H9 (cell line): ENCODE measurements around the gene SH2D3C. TPM values are rescaled to one million over a fixed set of nuclear protein-coding genes. Genes with fewer than 3 reads are reported as not detected.

Experiments used
- DNase-seq: peaks from one replicate; pipeline ENCODE4 v3.0.0-alpha.2; 2017
- H2AFZ ChIP-seq: one replicate; pipeline ENCODE4 v1.6.1; 2013; ENCODE audit warnings: mild to moderate bottlenecking, low read length, control low read depth, moderate library complexity
- H2AK5ac ChIP-seq: 2 replicates; pipeline ENCODE4 v1.6.1; 2013; ENCODE audit warnings: low read length, control low read depth, mixed read lengths; ENCODE audit not compliant: insufficient read length
- H2BK120ac ChIP-seq: one replicate; pipeline ENCODE4 v1.6.1; 2013; ENCODE audit warnings: low read depth, mild to moderate bottlenecking, low read length, control low read depth, inconsistent platforms; ENCODE audit not compliant: poor library complexity, severe bottlenecking
- H2BK12ac ChIP-seq: 2 replicates; pipeline ENCODE4 v1.6.1; 2013; ENCODE audit warnings: low read length, control low read depth, mixed read lengths, low read depth; ENCODE audit not compliant: insufficient read length
- H2BK15ac ChIP-seq: 2 replicates; pipeline ENCODE4 v1.6.1; 2013; ENCODE audit warnings: low read depth, low read length, control low read depth
- H2BK20ac ChIP-seq: one replicate; pipeline ENCODE4 v1.6.1; 2013; ENCODE audit warnings: low read depth, mild to moderate bottlenecking, low read length, control low read depth, inconsistent platforms; ENCODE audit not compliant: poor library complexity, severe bottlenecking
- H2BK5ac ChIP-seq: 2 replicates; pipeline ENCODE4 v1.6.1; 2013; ENCODE audit warnings: low read length, control low read depth, mixed read lengths; ENCODE audit not compliant: insufficient read length
- H3K14ac ChIP-seq: 2 replicates; pipeline ENCODE4 v1.6.1; 2013; ENCODE audit warnings: low read length, control low read depth; ENCODE audit not compliant: insufficient read depth
- H3K18ac ChIP-seq: 2 replicates; pipeline ENCODE4 v1.6.1; 2013; ENCODE audit warnings: low read depth, mild to moderate bottlenecking, mixed read lengths, low read length, control low read depth; ENCODE audit not compliant: insufficient read length
- H3K23ac ChIP-seq: 2 replicates; pipeline ENCODE4 v1.6.1; 2013; ENCODE audit warnings: low read length, control low read depth, mixed read lengths, low read depth; ENCODE audit not compliant: insufficient read length
- H3K23me2 ChIP-seq: 2 replicates; pipeline ENCODE4 v1.6.1; 2013; ENCODE audit warnings: low read depth, mild to moderate bottlenecking, mixed read lengths, low read length, control low read depth; ENCODE audit not compliant: insufficient read length, poor library complexity, severe bottlenecking
- H3K27ac ChIP-seq: 2 replicates; pipeline ENCODE4 v1.5.1; 2013; ENCODE audit warnings: low read length, control low read depth, mixed read lengths, low read depth; ENCODE audit not compliant: insufficient read length
- H3K27me3 ChIP-seq: 2 replicates; pipeline ENCODE4 v1.6.1; 2013; ENCODE audit warnings: low read length, control low read depth, inconsistent platforms; ENCODE audit not compliant: insufficient read depth
- H3K4ac ChIP-seq: 2 replicates; pipeline ENCODE4 v1.6.1; 2013; ENCODE audit warnings: low read depth, mild to moderate bottlenecking, control low read depth, inconsistent platforms, low read length, moderate library complexity
- H3K4me1 ChIP-seq: 2 replicates; pipeline ENCODE4 v1.6.1; 2013; ENCODE audit warnings: low read length, control low read depth, inconsistent platforms; ENCODE audit not compliant: insufficient read depth
- H3K4me2 ChIP-seq: 2 replicates; pipeline ENCODE4 v1.6.1; 2013; ENCODE audit warnings: low read length, control low read depth, mixed read lengths; ENCODE audit not compliant: insufficient read length, insufficient read depth
- H3K56ac ChIP-seq: 2 replicates; pipeline ENCODE4 v1.6.1; 2013; ENCODE audit warnings: low read depth, mild to moderate bottlenecking, mixed read lengths, low read length, control low read depth; ENCODE audit not compliant: insufficient read length
- H3K79me1 ChIP-seq: 2 replicates; pipeline ENCODE4 v1.6.1; 2013; ENCODE audit warnings: low read depth, mild to moderate bottlenecking, moderate library complexity, low read length, control low read depth, inconsistent platforms; ENCODE audit not compliant: insufficient read depth, poor library complexity, severe bottlenecking
- H3K79me2 ChIP-seq: 2 replicates; pipeline ENCODE4 v1.6.1; 2013; ENCODE audit warnings: low read length, control low read depth, inconsistent platforms; ENCODE audit not compliant: insufficient read depth
- H3K9ac ChIP-seq: 2 replicates; pipeline ENCODE4 v1.6.1; 2013; ENCODE audit warnings: low read length, control low read depth, mixed read lengths; ENCODE audit not compliant: insufficient read length; ENCODE audit errors: extremely low read depth
- H3K9me3 ChIP-seq: one replicate; pipeline ENCODE4 v1.6.1; 2013; ENCODE audit warnings: low read depth, low read length, inconsistent platforms; ENCODE audit not compliant: control insufficient read depth
- H3T11ph ChIP-seq: one replicate; pipeline ENCODE4 v1.6.1; 2013; ENCODE audit warnings: mild to moderate bottlenecking, low read length, control low read depth, inconsistent platforms
- H4K20me1 ChIP-seq: one replicate; pipeline ENCODE4 v1.6.1; 2013; ENCODE audit not compliant: control insufficient read depth, insufficient read length, insufficient read depth
- H4K5ac ChIP-seq: 2 replicates; pipeline ENCODE4 v1.6.1; 2013; ENCODE audit warnings: low read depth, mild to moderate bottlenecking, mixed read lengths, low read length, control low read depth; ENCODE audit not compliant: insufficient read length
- H4K8ac ChIP-seq: replicated peaks from 2 replicates; pipeline ENCODE4 v1.6.1; 2013; ENCODE audit warnings: low read length, control low read depth, mixed read lengths, low read depth; ENCODE audit not compliant: insufficient read length
- H4K91ac ChIP-seq: 2 replicates; pipeline ENCODE4 v1.6.1; 2013; ENCODE audit warnings: low read depth, mild to moderate bottlenecking, moderate library complexity, mixed read lengths, low read length, control low read depth; ENCODE audit not compliant: insufficient read length
- H3K27ac Mint-ChIP-seq, 3 experiments: 2 replicates in 2 of 3; 3 replicates in 1 of 3; pipeline ENCODE4 v1.8.0; 2020 to 2021; ENCODE audit warnings: mixed read lengths in 3 of 3, mild to moderate bottlenecking in 1 of 3, moderate library complexity in 1 of 3
- H3K27me3 Mint-ChIP-seq: 2 replicates; pipeline ENCODE4 v1.8.0; 2021; ENCODE audit warnings: low read depth, mild to moderate bottlenecking, moderate library complexity, mixed read lengths
- H3K36me3 Mint-ChIP-seq, 3 experiments: 2 replicates in 2 of 3; 3 replicates in 1 of 3; pipeline ENCODE4 v1.8.0; 2020 to 2021; ENCODE audit warnings: low read depth in 3 of 3, mixed read lengths in 3 of 3; ENCODE audit not compliant: insufficient read depth in 1 of 3
- H3K4me1 Mint-ChIP-seq, 2 experiments: 2 replicates each; pipeline ENCODE4 v1.8.0; 2020; ENCODE audit warnings: mixed read lengths in 2 of 2
- H3K4me3 Mint-ChIP-seq, 2 experiments: 2 replicates in 1 of 2; 3 replicates in 1 of 2; pipeline ENCODE4 v1.8.0; 2020 to 2021; ENCODE audit warnings: mild to moderate bottlenecking in 2 of 2, mixed read lengths in 2 of 2, moderate library complexity in 1 of 2
- H3K9me3 Mint-ChIP-seq, 2 experiments: 2 replicates in 1 of 2; 3 replicates in 1 of 2; pipeline ENCODE4 v1.8.0; 2020; ENCODE audit warnings: mild to moderate bottlenecking in 2 of 2, mixed read lengths in 2 of 2, moderate library complexity in 1 of 2
- CTCF ChIP-seq: fragments of 200-600 bp; sonication (generic); conservative IDR thresholded peaks from 3 replicates; pipeline ENCODE4 v1.8.0; 2021; ENCODE audit warnings: antibody characterized with exemption, mild to moderate bottlenecking
- WGBS: extraction: QIAGEN DNeasy Blood & Tissue Kit; methylation state at CpG from one replicate; pipeline ENCODE4 v1.1.7; 2013; ENCODE audit warnings: missing lambda C conversion rate, low lambda C conversion rate, mixed read lengths; ENCODE audit not compliant: insufficient read length; ENCODE audit errors: extremely low coverage; 5-methylcytosine and 5-hydroxymethylcytosine counted together
- total RNA-seq: library from RNA; stranded (reverse); gene quantifications from 2 replicates; pipeline ENCODE4 v1.2.1, GENCODE V29; 2021

SH2D3C gene
- total RNA-seq, 1 experiment from 2014 or later, result 1.7 TPM

GRCh38 chr9:127814619-127815511 is 36.4 kb upstream of the SH2D3C start:
- Mint-ChIP-seq H3K4me3 (no peak overlapping the region), H3K9me3 (no peaks in the 10 kb centered on the region), H3K27ac (peak overlapping the region in 1 of 3 experiments; percentile 87; a peak in 1 of 7 replicates), H3K36me3 (peaks cover 0 to 48% (median 39%) of the 10 kb centered on the region in 3 experiments; a peak in 5 of 7 replicates), H3K4me1 (peaks cover 2 to 3% of the 10 kb centered on the region in 2 experiments; a peak in 2 of 4 replicates), H3K27me3 (no peaks in the 10 kb centered on the region)
- Histone ChIP-seq H4K5ac (no peak overlapping the region), H3K27me3 (no peaks in the 10 kb centered on the region), H3K23me2 (no peaks in the 10 kb centered on the region), H2AK5ac (no peak overlapping the region), H2BK12ac (no peak overlapping the region), H3K27ac (no peak overlapping the region), H2BK5ac (no peak overlapping the region), H2BK15ac (no peak overlapping the region), H3K56ac (no peak overlapping the region), H2BK20ac (no peak overlapping the region), H3K4me2 (no peak overlapping the region), H3K9me3 (no peaks in the 10 kb centered on the region), H2BK120ac (no peak overlapping the region), H3K79me1 (no peaks in the 10 kb centered on the region), H3K14ac (no peak overlapping the region), H3K4me1 (no peaks in the 10 kb centered on the region; the same call in 1 of the 2 replicates), H3K23ac (no peak overlapping the region), H4K91ac (no peak overlapping the region), H3K4ac (no peak overlapping the region), H4K20me1 (no peaks in the 10 kb centered on the region), H3K79me2 (no peaks in the 10 kb centered on the region), H2AFZ (no peak overlapping the region), H3K18ac (no peak overlapping the region), H3T11ph (no peak overlapping the region), H4K8ac (no peak overlapping the region), H3K9ac (no peak overlapping the region)
- DNase-seq, result peak; percentile 26
- no peak for TF ChIP-seq CTCF
- WGBS, result no CpG with 5 or more reads among the region's 11 CpGs
